RWPE2 (cell line): ENCODE data around the gene SLC31A2.
A peak's percentile ranks its signal among the peaks of the same experiment; 100 is the strongest.

Experiments used
- ATAC-seq: fragments of 200-7000 bp; cut with Tn5 transposase; 3 replicates; pipeline ENCODE4 v1.9.1; 2021; ENCODE audit warnings: low read depth
- DNase-seq: peaks from one replicate; pipeline ENCODE4 v3.0.0-alpha.2; 2020; ENCODE audit warnings: low spot score
- H3K27ac ChIP-seq: fragments of 450-650 bp; 2 replicates; pipeline ENCODE4 v1.5.1; 2017; ENCODE audit warnings: mild to moderate bottlenecking; ENCODE audit not compliant: poor library complexity, severe bottlenecking
- H3K27me3 ChIP-seq: fragments of 250-450 bp; sonication (Bioruptor Pico); 2 replicates; pipeline ENCODE4 v1.5.1; 2021; ENCODE audit warnings: mild to moderate bottlenecking, moderate library complexity; ENCODE audit not compliant: insufficient read depth, poor library complexity, severe bottlenecking
- H3K36me3 ChIP-seq: fragments of 250-450 bp; sonication (Bioruptor Pico); 2 replicates; pipeline ENCODE4 v1.5.1; 2020; ENCODE audit warnings: low read depth, mild to moderate bottlenecking, moderate library complexity
- H3K4me1 ChIP-seq: fragments of 250-450 bp; sonication (Bioruptor Pico); 2 replicates; pipeline ENCODE4 v1.5.1; 2021; ENCODE audit warnings: mild to moderate bottlenecking, moderate library complexity; ENCODE audit not compliant: insufficient read depth, poor library complexity, severe bottlenecking
- H3K4me3 ChIP-seq: fragments of 250-450 bp; sonication (Bioruptor Pico); 2 replicates; pipeline ENCODE4 v1.5.1; 2021; ENCODE audit warnings: mild to moderate bottlenecking, moderate library complexity; ENCODE audit not compliant: severe bottlenecking
- H3K9me3 ChIP-seq: fragments of 250-450 bp; sonication (Bioruptor Pico); 2 replicates; pipeline ENCODE4 v1.5.1; 2021; ENCODE audit warnings: mild to moderate bottlenecking, moderate library complexity; ENCODE audit not compliant: severe bottlenecking
- CTCF ChIP-seq: fragments of 450-650 bp; IDR thresholded peaks from one replicate; pipeline ENCODE4 v1.5.1; 2017; ENCODE audit warnings: mild to moderate bottlenecking, moderate library complexity; ENCODE audit not compliant: poor library complexity, severe bottlenecking

The SLC31A2 gene

DNA sequence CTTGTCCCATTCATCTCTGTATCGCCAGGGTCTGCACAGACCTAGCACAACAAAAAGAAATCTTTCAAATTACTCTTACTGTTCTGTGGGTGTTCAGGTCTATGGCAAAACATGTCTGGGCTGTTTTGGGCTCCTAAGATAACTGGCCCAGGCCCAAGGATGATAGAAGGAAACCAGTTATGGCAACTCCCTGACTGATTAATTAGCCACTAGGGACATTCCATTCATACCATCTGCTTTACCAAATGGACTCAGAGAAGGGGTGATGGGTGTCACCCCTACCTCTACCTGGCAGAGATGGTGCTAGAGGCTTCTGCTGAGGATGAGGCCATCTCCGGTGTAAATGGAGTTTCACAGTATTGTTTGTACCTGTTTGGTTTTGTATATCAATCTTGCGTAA is 1.9 kb downstream of the SLC31A2 start:
- Histone ChIP-seq H3K27me3 (no peaks in the 10 kb centered on the region), H3K36me3 (peaks cover 4% of the 10 kb centered on the region; the same call in 1 of the 2 replicates), H3K4me3 (no peak overlapping the region), H3K27ac (peak overlapping the region; percentile 90), H3K4me1 (peaks cover 13% of the 10 kb centered on the region), H3K9me3 (no peaks in the 10 kb centered on the region)
- DNase-seq, result peak; percentile 77
- peak; percentile 80 for ATAC-seq
- TF ChIP-seq CTCF, result peak; percentile 32

DNA sequence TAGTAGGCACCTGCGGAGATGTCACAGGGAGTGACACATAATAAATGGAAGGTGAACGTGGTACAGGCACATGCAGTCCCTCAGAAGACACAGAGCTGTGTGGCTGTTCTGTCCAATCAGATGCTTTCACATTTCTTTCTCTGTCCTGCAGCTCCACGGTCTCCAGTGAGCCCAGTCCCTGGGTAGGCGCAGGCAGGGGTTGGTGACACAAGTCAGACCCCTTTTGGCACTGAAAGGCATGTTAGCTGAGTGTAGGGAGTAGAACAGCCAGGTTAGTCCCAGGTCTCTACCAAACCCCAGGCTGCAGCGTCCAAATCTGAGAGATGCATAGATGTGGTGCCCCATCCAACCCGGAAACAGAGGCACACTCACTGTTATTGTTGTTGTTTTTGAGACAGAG is 2.8 kb downstream of the SLC31A2 start:
- ATAC-seq, result no peak
- Histone ChIP-seq H3K4me1 (peaks cover 13% of the 10 kb centered on the region), H3K27me3 (no peaks in the 10 kb centered on the region), H3K9me3 (no peaks in the 10 kb centered on the region), H3K36me3 (peaks cover 11% of the 10 kb centered on the region), H3K4me3 (no peak overlapping the region), H3K27ac (peak overlapping the region; percentile 90)
- TF ChIP-seq CTCF, result no peak
- no peak for DNase-seq

DNA sequence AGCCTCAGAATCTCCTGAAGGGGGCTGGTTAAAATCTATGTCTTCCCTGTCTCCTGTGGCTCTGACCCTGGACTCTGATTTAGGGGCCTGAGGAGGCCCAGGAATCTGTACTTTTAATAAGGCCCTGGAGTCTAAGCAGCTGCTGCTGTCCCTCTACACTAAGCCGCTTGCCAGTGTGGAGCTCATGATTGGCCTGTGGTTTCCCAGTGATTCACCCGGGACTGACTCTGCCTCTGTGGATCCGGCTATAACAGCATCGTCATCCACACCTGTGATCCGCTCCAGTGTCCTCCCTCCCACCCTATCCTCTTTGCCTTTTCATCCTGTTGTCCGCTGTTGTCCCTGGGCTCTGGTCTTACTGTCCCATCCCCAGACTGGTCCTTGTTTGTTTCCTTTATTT is 3.7 kb downstream of the SLC31A2 start:
- no peaks in the 10 kb centered on the region for H3K27me3 ChIP-seq
- TF ChIP-seq CTCF, result no peak
- H3K36me3 ChIP-seq, result peaks cover 16% of the 10 kb centered on the region
- no peak for ATAC-seq
- no peak for DNase-seq
- H3K27ac ChIP-seq, result peak overlapping the region; percentile 90
- peaks cover 13% of the 10 kb centered on the region for H3K4me1 ChIP-seq
- H3K9me3 ChIP-seq, result no peaks in the 10 kb centered on the region
- no peak overlapping the region for H3K4me3 ChIP-seq

- Histone ChIP-seq H3K9me3 (no peaks in the 10 kb centered on the region), H3K27me3 (no peaks in the 10 kb centered on the region), H3K27ac (no peak overlapping the region), H3K36me3 (peaks cover 19% of the 10 kb centered on the region), H3K4me3 (no peak overlapping the region), H3K4me1 (peaks cover 13% of the 10 kb centered on the region)
- ATAC-seq (no peak), DNase-seq (no peak)
- TF ChIP-seq CTCF, result no peak
These were observed 4.1 kb downstream of the SLC31A2 start for GRCh38 chr9:113154946-113155345.

GRCh38 chr9:113155911-113156588 is 5.2 kb downstream of the SLC31A2 start:
- no peak for TF ChIP-seq CTCF
- DNase-seq (no peak), ATAC-seq (no peak)
- Histone ChIP-seq H3K27ac (no peak overlapping the region), H3K27me3 (no peaks in the 10 kb centered on the region), H3K4me1 (peaks cover 13% of the 10 kb centered on the region), H3K36me3 (peaks cover 29% of the 10 kb centered on the region), H3K9me3 (no peaks in the 10 kb centered on the region), H3K4me3 (no peak overlapping the region)
